Vagina (tissue), 2 donors: ENCODE measurements around the gene TNFAIP8L1.

Source experiments
- CTCF ChIP-seq, 3 experiments: fragments of 450-650 bp in 2 of 3; fragments of 200-600 bp in 1 of 3; sonication (generic) in 1 of 3; IDR thresholded peaks; one replicate each; pipeline ENCODE4 v1.5.1; 2017 to 2019; ENCODE audit warnings: antibody characterized with exemption in 3 of 3, mild to moderate bottlenecking in 2 of 3, moderate library complexity in 2 of 3
- POLR2A ChIP-seq, 2 donors: fragments of 450-650 bp; IDR thresholded peaks; one replicate each; pipeline ENCODE4 v1.6.1; 2017; ENCODE audit warnings: antibody characterized with exemption in 2 of 2, mild to moderate bottlenecking in 2 of 2, moderate library complexity in 2 of 2

- TF ChIP-seq CTCF (IDR thresholded peaks at IDR 0.05) (no peak), POLR2A (IDR thresholded peaks at IDR 0.05) (no peak)
These were observed 14.5 kb upstream of the TNFAIP8L1 start for GRCh38 chr19:4624733-4625362.
